Stimulated activated CD8-positive, alpha-beta memory T cell treated with anti-CD3 and anti-CD28 coated beads, Interleukin-15, amount 100 ng/mL, for 1 hour (primary cell): ENCODE data around the gene ST3GAL5.

ENCODE experiments used
- DNase-seq: peaks from one replicate; pipeline ENCODE4 v3.0.0-alpha.2; 2020; ENCODE audit warnings: low read depth

Gene ST3GAL5

GRCh38 chr2:85866165-85866659 is 22.6 kb downstream of the ST3GAL5 start:
- DNase-seq, result no peak

- no peak for DNase-seq
Observed at GRCh38 chr2:85865539-85866164, 23.1 kb downstream of the ST3GAL5 start.

- DNase-seq, result no peak
Observed at GRCh38 chr2:85864654-85865053, 24.1 kb downstream of the ST3GAL5 start.

GRCh38 chr2:85862426-85862825 is 26.4 kb downstream of the ST3GAL5 start:
- no peak for DNase-seq

GRCh38 chr2:85861650-85862049 is 27.1 kb downstream of the ST3GAL5 start:
- DNase-seq, result no peak

GRCh38 chr2:85861180-85861579 is 27.6 kb downstream of the ST3GAL5 start:
- DNase-seq, result no peak

GRCh38 chr2:85858841-85859240 is 29.9 kb downstream of the ST3GAL5 start:
- no peak for DNase-seq

GRCh38 chr2:85854897-85855296 is 33.9 kb downstream of the ST3GAL5 start:
- no peak for DNase-seq

- no peak for DNase-seq
Observed at GRCh38 chr2:85854166-85854509, 34.7 kb downstream of the ST3GAL5 start.

GRCh38 chr2:85853499-85854165 is 35.2 kb downstream of the ST3GAL5 start:
- no peak for DNase-seq

- DNase-seq, result peak; percentile 39
Observed at GRCh38 chr2:85852937-85853498, 35.8 kb downstream of the ST3GAL5 start.

- no peak for DNase-seq
Observed at GRCh38 chr2:85852152-85852840, 36.5 kb downstream of the ST3GAL5 start.

- no peak for DNase-seq
Observed at GRCh38 chr2:85851253-85852151, 37.3 kb downstream of the ST3GAL5 start.

- no peak for DNase-seq
Observed at GRCh38 chr2:85850451-85850850, 38.3 kb downstream of the ST3GAL5 start.

GRCh38 chr2:85847051-85847588 is 41.7 kb downstream of the ST3GAL5 start:
- DNase-seq, result no peak

GRCh38 chr2:85846411-85846810 is 42.4 kb downstream of the ST3GAL5 start:
- no peak for DNase-seq

- no peak for DNase-seq
Observed at GRCh38 chr2:85844486-85844885, 44.3 kb downstream of the ST3GAL5 start.

GRCh38 chr2:85843543-85843942 is 45.2 kb downstream of the ST3GAL5 start:
- DNase-seq, result no peak

- no peak for DNase-seq
Observed at GRCh38 chr2:85840091-85840490, 48.7 kb downstream of the ST3GAL5 start.

- no peak for DNase-seq
Observed at GRCh38 chr2:85839461-85839860, 49.3 kb downstream of the ST3GAL5 start.

- no peak for DNase-seq
Observed at GRCh38 chr2:85838641-85839040, 50.1 kb downstream of the ST3GAL5 start.

- DNase-seq, result no peak
Observed at GRCh38 chr2:85838181-85838580, 50.6 kb downstream of the ST3GAL5 start.
